GF-D8 (cell line): ENCODE results near the gene PLD1.

Experiments used
- DNase-seq: peaks from one replicate; lab custom pipeline; 2025; lab: John Stamatoyannopoulos, UW

PLD1 gene

GRCh38 chr3:171743327-171744157 is 66.7 kb downstream of the PLD1 start:
- no peak for DNase-seq

GRCh38 chr3:171741377-171741776 is 68.9 kb downstream of the PLD1 start:
- no peak for DNase-seq

- no peak for DNase-seq
Observed at GRCh38 chr3:171736556-171736955, 73.7 kb downstream of the PLD1 start.

GRCh38 chr3:171733561-171733960 is 76.7 kb downstream of the PLD1 start:
- DNase-seq, result no peak

GRCh38 chr3:171732756-171733155 is 77.5 kb downstream of the PLD1 start:
- DNase-seq, result no peak

- no peak for DNase-seq
Observed at GRCh38 chr3:171731691-171732090, 78.6 kb downstream of the PLD1 start.

- DNase-seq, result no peak
Observed at GRCh38 chr3:171729452-171730334, 80.6 kb downstream of the PLD1 start.

- no peak for DNase-seq
Observed at GRCh38 chr3:171727288-171727687, 83.0 kb downstream of the PLD1 start.

GRCh38 chr3:171718493-171719185 is 91.6 kb downstream of the PLD1 start:
- no peak for DNase-seq

- DNase-seq, result no peak
Observed at GRCh38 chr3:171715155-171715554, 95.1 kb downstream of the PLD1 start.

- DNase-seq, result no peak
Observed at GRCh38 chr3:171712171-171712938, 97.9 kb downstream of the PLD1 start.

- DNase-seq, result no peak
Observed at GRCh38 chr3:171711461-171712170, 98.7 kb downstream of the PLD1 start.

- no peak for DNase-seq
Observed at GRCh38 chr3:171710359-171710758, 99.9 kb downstream of the PLD1 start.

GRCh38 chr3:171704814-171705213 is 105.5 kb downstream of the PLD1 start:
- no peak for DNase-seq

GRCh38 chr3:171704002-171704401 is 106.3 kb downstream of the PLD1 start:
- no peak for DNase-seq

GRCh38 chr3:171703144-171703543 is 107.1 kb downstream of the PLD1 start:
- no peak for DNase-seq

- DNase-seq, result no peak
Observed at GRCh38 chr3:171700653-171701052, 109.6 kb downstream of the PLD1 start.

GRCh38 chr3:171700157-171700556 is 110.1 kb downstream of the PLD1 start:
- no peak for DNase-seq

GRCh38 chr3:171699601-171700000 is 110.7 kb downstream of the PLD1 start:
- no peak for DNase-seq

- no peak for DNase-seq
Observed at GRCh38 chr3:171696805-171697204, 113.5 kb downstream of the PLD1 start.

- no peak for DNase-seq
Observed at GRCh38 chr3:171695426-171695825, 114.9 kb downstream of the PLD1 start.
